HG02943 (cell line): ENCODE measurements around the gene ABHD17C.

Source experiments
- ATAC-seq: cut with Tn5 transposase; IDR thresholded peaks from one replicate; pipeline ENCODE4 v1.9.1; 2021; ENCODE audit warnings: mild to moderate bottlenecking, low read depth, moderate library complexity; ENCODE audit not compliant: unreplicated experiment

ABHD17C gene

DNA sequence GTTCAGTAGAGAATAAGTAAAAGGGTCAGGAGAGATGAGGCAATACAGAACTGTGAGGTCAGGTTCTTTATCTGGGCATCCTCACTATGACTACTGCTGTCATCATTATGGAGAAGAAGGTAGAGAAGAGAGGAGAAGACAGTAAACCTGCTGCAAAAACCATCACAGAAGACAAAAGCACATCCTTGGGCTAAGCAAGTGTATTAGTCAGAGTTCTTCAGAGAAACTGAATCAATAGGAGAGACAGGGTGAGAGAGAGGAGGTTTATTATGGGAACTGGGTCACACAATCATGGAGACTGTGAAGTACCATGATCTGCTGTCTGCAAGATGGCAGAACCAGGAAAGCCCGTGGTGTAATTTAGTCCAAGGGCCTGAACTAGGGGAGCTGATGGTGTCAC is 9.5 kb upstream of the ABHD17C start:
- ATAC-seq = no peak

DNA sequence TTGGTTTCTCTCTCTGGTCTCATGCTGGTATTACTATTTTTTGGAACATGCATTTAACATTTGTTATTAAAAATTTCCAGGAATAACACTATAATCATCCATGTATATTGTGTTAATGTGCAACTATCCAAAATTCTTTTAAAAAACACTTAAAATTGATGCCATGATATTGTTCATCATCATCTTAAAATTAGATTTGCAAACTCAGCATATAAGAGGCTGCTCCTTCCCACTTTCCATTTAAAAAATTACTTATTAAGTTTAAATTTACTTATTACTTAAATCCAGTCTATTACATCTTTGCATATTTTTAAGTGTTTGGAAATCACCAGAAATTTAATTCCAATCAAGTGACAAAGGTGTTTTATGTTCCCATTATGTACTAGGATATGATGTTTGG is 5.8 kb upstream of the ABHD17C start:
- ATAC-seq = no peak

DNA sequence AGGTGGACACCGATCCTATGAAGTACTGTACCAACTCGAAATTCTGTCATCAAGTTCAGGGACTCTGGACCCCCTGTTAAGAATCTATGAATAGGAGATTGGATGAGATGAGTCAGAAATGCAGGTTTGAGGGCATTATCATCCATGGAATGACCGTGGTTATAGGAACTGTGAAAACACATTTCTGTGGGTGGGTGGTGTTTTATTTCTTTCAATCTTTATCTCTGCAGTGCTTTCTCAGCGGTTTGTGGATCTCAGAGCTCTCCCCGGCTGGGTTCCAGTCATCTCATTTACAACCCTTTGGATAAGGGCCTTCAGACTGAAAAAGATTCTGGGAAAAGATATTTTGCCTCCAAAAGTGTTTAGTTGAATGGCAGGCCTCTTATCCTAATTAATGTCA is 5.4 kb upstream of the ABHD17C start:
- ATAC-seq = no peak

DNA sequence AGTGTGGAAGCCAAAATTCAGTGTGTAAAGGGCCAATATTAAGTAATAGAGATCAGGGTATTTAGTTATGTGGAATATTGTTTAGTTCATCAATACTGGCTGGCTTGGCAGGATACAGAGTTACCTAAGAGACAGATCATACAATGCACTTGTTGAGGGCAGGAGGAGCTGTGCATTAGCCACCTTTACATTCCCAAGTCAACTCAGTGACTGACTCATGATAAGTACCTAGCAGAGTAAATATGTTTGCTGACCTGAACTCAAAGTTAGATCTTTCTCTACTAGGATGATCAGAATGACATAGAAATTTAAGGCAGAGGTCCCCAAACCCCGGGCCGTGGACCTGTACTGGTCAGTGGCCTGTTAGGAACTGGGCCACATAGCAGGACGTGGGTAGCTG is 3.5 kb upstream of the ABHD17C start:
- no peak for ATAC-seq

DNA sequence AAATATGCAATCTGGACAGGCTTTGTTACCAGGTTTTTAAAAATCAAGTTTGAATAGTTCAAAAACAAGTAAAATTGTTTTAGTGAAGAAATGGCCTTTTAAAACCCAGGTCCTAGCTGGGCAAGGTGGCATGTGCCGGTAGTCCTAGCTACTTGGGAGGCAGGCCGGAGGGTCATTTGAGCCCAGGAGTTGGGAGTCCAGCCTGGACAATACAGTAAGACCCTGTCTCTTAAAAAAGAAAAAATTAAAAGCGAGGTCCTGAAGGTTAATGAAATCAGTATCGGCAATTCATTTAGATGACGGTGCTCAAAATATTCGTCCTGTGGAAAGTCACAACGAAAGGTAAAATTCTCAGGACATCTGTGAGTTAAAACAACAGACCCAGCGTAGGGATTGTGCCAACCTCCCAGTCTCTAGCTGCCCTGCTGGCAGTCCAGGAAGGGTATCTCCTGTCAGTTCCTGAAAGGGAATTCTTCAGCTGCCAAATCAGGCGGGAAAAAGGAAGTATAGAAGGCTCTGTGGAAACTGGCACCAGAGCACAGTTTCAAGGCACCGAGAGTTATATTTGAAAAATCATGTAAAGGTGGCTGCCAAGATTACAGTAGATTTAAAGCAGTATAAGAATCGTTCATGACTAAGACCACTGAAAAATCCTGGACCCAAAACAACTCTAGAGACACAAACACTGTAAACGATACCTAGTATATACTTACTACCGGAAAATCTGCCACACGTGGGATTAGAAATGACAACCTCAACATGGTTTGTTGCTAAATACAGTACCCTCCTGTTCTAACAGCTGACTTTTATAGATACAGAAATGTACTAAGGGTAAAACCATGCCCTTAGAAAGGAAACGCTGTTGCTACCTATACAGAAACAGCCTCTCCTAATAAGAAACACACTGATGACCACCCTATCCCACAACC is 1.2 kb upstream of the ABHD17C start:
- ATAC-seq = peak; percentile 23

DNA sequence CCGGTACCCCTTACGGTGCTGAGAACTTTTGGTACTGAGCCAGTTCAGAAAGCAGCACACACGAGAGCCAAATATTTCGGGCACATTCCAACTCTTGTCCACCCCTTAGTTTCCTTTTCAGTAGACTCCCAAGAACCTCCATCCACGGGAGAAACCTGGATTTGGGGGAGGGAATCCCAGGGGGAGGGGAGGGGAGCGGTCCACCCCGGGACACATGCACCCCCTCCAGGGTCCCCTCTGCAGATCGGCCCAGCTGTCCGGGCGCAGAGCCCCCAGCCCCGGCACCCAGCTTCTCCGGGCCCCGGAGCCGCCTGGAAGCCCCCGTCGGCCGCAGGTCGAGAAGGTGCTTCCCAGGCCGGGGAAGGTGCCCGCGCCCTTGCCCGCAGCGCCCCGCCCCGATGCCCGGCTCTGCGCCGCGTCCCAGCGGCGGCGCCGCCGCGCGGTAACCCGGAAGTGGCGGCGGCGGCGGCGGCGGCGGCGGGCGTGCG is 455 bp upstream of the ABHD17C start:
- peak; percentile 24 for ATAC-seq

DNA sequence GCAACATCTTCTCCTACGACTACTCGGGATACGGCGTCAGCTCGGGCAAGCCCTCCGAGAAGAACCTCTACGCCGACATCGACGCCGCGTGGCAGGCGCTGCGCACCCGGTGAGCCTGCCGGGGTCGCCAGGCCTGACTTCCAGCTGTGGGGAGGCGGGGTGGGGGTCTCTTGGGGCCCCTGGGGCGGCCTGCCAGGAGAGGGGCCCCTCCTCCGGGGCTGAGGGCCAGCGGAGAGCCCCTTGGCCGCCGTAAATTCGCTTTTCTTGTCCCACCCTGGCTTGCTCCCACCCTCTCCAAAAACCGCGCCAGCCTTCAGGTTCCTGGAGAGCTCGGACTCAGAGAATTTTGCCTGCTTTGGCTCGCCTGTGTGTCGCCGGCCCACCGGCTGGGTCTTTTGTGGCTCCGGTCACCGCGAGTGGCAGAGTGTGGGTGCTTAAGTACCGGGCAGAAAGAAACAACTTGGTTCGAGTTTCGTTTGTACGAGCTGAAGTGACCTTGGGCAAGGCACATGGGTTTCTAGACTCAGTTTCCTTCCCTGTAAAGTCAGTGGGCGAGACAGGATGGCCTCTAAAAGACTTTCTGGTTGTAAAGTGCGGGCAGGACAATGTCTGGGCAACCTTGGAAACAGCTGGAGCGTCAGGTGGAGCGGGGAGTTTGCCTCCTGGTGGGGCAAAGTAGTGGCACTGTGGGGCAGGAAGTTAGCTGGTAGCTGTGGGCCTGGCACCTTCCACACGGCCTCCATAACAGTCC is 976 bp downstream of the ABHD17C start:
- ATAC-seq = peak; percentile 7

DNA sequence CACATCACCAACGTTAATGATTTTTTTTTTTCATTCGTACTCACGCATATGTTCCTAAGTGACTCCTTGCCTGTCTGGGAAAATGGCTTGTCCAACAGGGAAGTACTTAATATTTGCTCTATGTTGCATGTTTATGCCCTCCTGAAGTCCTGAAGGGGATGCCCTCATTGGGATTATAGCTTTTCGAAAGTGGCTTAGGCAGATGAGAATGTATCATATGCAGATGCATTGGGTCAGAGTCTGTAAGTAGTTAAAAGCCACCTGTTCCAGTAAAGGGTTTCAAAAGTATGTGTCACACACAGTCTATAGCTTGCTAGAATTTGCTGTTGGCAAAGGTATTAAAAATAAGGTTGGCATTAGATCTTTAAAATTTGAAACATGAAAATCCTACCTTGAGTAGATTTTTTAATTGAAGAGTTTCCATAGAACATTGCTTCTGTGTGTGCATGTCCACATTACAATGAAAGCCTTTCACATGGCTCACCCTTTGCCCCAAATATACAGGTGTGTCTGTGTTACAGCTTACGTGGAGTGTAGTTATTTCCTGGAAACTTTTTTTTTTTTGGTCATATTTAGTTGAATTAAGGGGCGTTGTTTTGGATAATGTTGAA is 2.1 kb downstream of the ABHD17C start:
- ATAC-seq = no peak

DNA sequence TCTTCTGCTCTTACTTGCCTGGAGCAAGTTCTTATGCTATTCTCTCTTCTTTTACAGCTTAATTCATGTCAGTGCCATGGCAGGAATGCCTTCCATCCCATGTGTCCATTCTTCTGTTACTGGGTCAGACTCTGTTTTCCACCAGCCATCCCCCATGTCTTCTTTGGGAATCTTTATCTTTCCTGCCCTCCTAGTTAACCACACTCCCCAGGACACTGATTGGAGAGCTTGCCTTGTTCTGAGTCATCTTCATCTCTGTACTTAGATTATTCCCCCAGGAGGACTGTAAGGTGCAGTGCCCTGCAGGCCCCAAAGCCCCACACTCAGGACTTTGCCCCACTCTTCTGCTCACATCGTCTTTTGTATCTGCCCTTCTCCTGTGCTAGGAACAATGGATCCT is 3.6 kb downstream of the ABHD17C start:
- ATAC-seq = no peak

DNA sequence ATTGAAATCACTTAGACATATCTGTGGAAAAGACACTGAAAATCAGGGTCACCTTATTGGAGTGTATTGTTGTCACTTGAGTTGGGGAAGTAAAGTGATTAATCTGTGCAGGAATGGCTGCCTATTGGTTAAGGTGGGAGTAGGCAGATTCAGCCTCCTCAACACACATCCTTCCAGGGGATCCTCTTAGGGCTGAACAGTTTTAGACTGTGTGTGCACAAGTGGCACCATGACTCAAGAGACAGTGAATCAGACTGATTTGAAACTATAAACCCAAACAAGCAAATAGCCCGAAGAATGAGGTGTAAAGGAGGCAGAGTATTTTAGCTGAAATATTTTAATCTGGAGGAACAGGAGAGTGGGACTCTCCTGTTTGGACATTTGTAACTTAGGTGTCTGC is 4.9 kb downstream of the ABHD17C start:
- ATAC-seq = no peak

DNA sequence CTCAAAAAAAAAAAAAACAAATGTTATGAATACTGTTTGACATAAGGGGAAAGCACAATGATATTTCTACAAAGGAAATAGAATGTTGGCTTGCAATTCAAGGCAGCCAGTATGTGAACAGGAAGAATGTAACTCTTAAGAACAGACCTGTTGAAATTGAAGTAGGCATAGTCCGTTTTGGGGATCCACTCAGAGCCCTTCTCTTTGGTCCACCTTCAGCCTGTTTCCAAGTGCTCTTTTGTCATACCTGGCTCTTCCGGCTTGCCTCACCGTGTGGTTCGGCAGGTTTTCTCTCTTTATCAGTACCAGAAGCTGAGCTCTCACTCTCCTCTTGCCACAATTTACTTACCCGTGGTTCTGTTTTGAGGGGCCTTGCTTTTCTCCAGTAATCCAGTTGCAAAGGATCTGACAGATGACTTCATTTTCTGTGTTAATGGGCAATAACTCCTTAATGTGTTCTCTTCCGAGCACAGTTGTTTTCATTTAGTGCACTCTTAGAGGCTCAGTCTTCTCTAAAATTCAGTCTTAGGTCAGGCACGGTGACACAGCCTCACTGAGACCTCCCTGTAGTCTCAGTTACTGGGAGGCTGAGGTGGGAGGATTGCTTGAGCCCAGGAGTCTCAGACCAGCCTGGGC is 6.7 kb downstream of the ABHD17C start:
- ATAC-seq = no peak

DNA sequence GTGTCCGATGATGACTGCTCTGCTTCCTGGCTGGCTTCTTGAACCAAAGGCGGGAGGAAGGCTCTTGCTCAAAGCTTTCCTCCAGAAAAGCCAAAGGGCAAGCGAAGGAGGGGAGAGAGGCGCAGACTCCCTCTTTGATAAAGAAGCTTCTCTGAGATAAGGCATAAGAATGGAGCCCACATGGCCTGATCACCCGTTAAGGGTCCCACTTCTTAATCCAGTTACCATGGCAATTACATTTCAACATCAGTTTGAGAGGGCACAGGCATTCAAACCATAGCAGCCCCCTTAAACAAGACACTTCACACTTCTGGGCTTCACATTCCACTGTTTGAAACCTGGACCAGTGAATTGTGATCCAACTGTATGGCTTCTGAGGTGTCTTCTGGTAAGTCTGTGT is 8.0 kb downstream of the ABHD17C start:
- ATAC-seq = no peak

DNA sequence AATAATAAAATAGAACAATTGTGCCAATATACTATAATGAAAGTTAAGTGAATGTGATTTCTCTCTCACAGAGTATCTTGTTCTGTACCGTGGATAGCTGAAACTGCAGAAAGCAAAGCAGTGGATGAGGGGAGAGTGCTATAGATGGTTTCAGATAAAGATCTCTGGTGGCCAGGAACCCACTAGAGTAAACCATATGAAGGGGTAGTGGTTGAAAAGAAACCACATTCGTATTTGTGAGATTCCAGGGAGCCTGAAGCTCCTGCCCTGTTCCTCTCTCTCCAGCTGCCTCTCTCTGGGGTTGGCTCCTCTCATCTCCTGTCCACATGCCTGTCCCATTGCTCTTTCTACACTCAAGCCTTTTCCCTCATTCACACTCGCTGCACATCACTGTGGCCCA is 8.9 kb downstream of the ABHD17C start:
- no peak for ATAC-seq

DNA sequence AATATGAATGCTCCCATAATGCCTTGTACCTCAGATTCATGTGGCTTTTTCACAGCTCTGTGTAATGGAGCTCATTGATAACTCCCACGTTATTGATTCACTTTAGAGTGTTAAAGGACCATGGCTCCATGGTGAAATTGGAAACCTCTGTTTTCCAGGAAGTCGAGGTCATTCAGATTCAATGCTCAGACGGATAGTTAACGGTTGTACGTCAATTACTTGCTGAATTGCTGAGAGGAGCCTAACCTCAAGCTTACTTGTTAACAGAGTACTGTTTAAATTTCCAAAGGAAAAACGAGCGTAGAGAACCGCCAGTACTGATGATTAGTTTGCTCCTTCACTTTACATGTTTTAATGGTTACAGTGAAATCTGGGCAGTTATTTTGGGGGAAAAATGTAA is 11.1 kb downstream of the ABHD17C start:
- ATAC-seq = no peak

DNA sequence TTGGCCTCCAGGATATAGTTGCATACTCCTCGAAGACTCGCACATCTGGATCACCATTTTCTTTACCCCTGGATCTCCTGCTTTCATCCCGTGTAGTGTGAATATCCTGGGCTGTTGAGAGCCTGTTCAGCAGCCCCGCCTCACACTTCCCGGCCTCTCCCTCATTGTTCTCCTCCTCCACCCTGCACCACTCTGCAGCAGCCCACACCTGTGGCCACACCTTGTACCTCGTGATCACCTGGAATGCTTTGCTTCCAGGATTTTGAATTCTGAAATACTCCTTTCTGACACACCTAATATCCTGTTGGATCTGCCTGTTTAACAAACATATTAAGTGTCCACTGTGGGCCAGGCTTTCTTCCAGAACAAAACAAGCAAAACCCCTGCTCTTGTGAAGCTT is 14.4 kb downstream of the ABHD17C start:
- no peak for ATAC-seq

DNA sequence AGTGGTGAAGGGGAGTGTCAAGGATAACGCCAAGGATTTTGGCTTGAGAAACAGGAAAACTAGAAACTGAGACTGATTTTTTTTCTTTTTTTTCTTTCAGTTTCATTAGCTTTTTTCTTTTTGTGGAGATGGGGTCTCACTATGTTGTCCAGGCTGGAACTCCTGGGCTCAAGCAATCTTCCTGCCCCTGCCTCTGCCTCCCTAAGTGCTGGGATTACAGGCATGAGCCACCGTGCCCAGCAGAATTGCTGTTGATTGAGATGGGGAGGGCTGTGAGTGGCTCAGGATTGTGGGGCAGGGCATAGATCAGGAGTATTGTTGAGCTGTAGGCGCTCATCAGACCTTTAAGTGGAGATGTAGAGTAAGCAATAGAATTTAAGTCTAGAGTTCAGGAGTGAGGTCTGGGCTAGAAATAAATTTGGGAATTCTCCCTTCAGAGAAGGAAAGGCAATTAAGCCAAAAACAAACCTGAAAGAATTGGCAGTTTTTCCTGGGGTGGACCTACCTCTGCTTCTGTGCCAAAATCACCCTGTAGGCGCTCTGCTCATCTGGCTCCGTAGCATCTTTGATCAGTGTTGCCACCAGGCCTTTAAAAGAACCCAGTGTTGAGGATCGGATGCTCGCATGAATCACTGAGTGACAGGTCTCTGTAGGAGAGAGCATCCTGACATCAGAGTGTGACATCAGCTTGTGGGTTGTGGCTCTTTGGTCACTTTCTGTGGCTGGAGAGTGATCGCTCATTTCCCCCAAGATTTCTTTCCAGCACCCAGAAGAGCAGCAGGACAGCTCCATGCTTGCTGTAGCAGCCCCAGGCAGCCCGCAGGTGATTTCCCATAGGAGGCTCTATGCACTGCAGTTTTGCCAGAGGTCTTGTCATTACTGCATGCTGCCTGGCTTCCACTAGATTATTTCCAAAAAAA is 15.8 kb downstream of the ABHD17C start:
- no peak for ATAC-seq

DNA sequence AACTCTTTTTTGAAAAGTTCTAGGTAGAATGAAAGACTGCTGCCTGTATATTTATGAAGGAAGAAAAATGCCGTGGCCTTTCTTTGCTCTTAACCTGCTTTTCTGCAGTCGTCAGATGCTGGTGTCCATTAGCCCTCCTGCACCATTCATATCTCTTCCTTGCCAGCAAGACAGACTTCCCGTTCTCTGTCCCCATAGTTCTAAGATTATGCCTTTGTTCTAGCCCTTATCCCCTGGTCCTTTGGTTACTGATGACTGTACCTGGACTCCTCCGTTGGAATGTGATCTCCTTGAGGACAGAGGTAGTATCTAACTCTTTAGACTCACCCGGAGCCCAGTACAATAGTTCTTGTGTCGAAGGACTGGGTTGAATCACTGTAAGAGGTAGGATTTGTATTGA is 16.8 kb downstream of the ABHD17C start:
- ATAC-seq = no peak

DNA sequence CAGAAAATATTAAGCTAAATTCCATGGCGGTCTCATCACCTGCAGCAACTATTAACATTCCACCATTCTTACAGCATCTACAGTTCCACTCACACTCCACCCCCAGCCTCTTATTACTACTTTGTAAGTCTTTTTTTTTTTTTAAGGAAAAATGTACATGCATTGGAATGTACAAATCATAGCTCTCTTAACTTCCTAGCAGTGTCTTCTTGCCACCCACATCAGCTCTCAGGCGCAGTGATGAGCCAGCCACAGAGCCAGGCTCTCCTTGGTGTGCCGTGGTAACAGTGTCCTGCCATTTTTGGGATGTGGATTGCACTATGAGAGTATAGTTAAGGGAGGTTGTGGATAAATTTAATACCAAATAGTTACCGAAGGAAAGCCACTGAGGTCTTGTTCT is 17.8 kb downstream of the ABHD17C start:
- ATAC-seq = no peak

DNA sequence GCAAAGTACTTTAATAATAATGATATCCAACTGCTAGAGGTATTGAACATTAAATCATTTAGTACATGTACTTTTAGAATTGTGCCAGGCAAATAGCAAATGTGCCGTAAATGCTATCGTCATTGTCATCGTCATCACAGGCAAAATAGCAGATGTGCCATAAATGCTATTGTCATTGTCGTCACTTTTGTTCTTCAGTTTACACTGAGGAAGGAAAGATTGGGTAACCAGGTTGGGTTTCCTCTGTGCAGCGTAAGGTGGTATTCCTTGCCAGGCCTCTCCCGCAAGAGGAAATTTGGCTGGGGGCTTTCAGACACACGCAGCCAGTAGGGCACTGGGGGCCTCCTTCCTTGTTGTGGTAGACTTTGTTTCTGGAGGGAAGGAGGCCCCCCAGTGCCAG is 26.4 kb downstream of the ABHD17C start:
- no peak for ATAC-seq

DNA sequence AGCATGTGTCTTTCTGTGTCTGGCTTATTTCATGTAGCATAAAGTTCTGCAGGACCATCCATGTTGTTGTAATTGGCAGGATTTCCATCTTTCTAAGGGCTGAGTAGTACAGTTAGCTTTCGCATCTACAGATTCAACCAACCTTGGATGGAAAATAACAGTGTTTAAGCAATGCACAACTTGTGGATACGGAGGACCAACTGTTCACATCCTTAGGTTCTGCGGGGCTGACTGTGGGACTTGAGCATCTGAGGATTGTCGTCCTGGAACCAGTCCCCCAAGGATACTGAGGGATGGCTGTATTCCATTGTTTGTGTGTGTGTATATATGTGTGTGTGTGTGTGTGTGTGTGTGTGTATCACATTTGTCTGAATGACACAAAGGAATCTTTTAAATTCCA is 27.7 kb downstream of the ABHD17C start:
- no peak for ATAC-seq
